ENCODE results near the gene PTPN13.

GRCh38 chr4:86815653-86816052 is 221.5 kb downstream of the PTPN13 start:
- TF ChIP-seq CTCF (IDR thresholded peaks at IDR 0.05) (no peak), POLR2AphosphoS5 (IDR thresholded peaks at IDR 0.05) (no peak), EP300 (IDR thresholded peaks at IDR 0.05) (no peak)
